NCI-H146 treated with DMSO at 0.1 percent for 48 hours (cell line): ENCODE measurements around the gene PLCXD3.

Source experiments
- DNase-seq: peaks from one replicate; lab custom pipeline; 2025; ENCODE audit not compliant: unreplicated experiment; lab: John Stamatoyannopoulos, UW

Gene PLCXD3

DNA sequence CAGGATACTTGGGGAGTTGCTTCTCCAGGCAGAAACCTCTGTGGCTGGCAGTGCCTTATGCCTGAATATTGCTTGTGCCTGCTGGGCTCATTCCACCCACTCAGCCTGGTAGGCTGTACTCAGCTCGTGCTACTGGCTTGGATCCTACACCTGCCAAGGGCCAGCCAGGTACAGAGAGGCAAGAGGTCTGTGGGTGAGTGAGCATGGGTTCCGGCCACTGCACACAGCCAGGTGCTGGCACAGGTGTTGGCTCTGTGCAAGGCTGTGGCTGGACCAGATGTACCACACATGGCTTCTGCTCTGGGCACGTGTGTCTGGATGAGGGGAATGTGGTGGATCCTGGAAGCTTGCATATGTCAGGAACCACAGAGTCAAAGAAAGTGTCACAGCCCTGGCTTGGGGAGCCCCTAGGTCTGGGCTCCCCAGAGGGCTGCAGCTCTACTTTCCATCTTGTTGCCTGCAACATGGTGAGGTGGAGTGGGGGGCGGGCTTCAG, 220.4 kb downstream of the PLCXD3 start:
- DNase-seq, result no peak

DNA sequence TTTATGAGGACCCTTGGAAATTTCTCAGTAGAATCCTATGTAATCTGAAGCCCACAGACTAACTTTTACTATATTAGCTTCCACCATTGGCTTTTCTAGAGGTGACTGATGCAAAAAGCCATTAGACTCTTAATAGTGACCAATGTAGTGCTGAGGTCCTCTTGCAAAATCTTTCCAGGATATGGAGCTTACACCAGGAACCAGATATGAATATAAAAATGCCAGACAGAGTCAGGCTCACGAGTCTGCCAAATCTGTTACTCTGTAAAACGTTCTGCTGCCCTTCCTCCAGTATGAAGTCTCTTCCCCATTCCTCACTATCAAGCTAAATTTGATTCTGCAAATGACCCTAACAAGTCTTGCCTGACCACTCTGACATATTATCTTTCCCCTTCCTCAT, 223.7 kb downstream of the PLCXD3 start:
- DNase-seq, result no peak

DNA sequence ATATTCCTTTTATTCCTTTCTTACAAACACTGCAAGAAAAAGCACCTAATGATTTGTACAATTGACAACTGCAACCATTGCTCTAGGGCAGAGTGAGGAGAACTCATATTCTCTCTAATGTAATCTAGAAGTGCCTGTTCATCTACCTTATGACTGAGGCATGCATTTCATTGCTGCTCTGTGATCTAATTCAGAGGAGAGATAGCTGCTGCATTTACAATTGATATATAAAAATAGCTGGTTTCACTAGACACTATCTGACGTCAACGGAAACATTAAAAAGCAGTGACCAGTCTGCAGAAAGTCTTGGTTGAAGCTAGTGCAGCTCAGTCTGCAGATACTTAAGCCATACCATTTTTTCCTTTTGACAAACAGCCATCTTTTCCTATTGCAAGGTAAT, 224.2 kb downstream of the PLCXD3 start:
- no peak for DNase-seq

DNA sequence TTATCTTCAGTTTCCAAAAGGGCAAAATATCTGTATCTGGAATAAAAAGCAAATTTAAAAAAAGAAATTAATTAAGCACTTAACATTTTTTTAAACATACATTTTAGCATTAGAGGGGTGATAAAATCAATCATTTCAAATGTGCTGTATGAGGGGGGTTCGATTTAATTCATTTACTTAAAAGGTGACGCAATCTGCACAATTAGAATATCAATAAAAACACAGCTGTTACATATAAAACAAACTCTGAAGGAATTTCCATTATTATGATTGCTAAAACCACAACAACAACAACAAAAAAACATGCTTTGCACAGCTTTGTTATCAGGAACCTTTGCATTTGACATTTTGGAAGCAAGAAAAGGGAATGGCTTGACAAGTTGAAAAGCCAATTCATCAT, 225.5 kb downstream of the PLCXD3 start:
- DNase-seq, result no peak

DNA sequence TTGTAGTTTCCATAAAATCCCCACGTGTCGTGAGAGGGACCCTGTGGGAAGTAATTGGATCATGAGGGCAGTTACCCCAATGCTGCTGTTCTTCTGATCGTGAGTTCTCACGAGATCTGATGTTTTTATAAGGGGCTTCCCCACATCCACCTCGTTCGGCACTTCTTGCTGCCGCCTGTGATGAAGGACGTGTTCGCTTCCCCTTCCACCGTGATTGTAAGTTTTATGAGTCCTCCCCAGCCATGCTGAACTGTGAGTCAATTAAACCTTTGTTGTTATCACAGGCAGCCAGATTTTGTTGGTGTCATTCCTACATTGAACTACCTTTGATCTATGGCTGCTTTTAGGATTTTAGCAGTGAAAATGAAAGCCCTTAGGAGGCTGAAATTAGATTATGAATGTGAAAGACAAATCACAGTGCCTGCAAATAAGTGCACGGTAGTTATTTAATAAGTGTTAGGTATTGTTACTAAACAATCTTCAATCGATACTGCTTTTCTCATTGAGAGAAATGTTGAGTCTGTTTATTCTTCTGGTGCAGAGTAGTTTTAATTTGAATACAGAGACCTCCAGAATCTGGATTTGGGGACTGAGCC, 229.1 kb downstream of the PLCXD3 start:
- DNase-seq, result no peak

DNA sequence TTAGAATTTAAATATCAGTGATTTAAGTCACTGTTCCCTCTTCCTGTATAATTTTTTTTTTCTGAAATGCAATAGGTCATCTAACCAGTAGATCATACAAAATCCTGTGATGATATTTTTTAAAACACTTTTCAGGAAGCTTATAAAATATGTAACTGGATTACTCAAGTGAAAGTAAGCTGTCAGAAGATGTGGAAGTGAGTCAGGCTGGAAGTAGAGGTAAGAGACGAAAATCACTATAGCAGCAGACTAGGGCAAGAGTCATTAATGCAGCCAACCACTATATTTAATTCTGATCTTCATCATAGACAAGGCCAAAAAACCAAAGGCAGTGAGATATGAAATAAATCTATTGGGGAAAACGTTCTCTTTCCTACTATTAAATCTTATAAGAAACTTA, 231.4 kb downstream of the PLCXD3 start:
- DNase-seq, result no peak

DNA sequence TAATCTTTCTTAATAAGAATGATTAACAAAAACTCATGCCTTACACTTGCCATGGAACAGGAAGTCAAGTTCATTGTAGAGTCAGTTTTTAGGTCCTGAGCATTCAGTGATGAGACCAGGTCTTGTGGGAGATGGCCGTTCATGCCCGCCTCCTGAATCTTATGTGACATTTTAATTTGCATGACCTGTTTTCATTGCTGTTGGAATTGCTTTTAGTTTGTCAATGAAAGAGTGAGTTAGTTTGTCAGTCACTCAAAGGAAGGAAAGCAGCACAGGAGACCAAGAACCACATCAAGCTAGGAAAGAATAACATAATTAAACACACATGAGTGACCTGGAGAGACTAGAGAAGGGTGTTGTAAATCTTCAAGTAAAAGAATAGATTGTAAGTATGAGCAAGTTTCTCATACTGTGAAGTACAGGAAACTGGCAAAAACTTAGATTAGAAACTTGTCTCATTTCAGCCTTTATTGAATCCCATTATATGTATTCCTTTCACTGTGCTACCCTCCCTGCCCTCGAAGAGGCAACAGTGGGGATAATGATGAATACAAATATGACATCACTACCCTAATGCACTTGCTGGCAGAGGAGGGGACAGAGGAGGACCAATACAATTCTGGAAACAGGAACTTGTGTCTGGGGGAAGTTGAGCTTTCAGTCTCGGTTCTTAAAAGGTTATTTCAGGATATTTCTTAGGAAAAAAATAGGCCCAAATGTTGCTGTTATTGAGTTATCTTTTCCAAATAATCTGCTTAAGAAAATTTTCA, 232.7 kb downstream of the PLCXD3 start:
- DNase-seq, result no peak

DNA sequence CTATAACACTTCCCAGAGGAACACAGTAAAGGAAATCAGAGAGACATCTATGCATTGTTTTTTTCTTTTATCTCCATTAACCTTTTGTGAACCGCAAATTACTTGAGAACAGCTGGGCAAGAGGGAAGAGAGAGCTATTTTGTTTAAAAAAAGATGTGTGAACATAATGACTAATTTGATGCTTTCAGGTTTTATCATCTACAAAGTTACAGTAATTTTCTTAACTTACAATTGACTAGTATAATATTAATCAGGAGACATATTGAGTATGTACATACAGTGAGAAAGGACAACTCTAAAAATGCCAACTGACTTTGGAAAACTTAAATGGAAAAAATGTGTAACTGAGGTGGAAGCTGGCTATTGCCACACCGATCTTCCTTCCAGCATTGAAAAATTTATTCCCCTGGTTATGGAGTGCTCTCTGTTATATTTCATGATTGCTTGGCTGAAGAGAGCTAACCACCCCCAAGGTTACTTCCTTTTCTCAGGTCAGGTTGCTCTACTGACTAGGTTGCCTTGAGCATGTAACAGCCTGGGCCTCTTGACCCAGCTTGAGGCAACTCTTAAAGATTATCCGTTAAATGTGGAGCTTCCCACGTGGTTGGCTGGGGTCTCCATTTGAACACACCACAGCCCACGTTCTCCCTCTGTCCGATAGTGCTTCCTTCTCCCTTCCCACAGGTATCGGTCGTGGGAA, 234.4 kb downstream of the PLCXD3 start:
- DNase-seq, result no peak

DNA sequence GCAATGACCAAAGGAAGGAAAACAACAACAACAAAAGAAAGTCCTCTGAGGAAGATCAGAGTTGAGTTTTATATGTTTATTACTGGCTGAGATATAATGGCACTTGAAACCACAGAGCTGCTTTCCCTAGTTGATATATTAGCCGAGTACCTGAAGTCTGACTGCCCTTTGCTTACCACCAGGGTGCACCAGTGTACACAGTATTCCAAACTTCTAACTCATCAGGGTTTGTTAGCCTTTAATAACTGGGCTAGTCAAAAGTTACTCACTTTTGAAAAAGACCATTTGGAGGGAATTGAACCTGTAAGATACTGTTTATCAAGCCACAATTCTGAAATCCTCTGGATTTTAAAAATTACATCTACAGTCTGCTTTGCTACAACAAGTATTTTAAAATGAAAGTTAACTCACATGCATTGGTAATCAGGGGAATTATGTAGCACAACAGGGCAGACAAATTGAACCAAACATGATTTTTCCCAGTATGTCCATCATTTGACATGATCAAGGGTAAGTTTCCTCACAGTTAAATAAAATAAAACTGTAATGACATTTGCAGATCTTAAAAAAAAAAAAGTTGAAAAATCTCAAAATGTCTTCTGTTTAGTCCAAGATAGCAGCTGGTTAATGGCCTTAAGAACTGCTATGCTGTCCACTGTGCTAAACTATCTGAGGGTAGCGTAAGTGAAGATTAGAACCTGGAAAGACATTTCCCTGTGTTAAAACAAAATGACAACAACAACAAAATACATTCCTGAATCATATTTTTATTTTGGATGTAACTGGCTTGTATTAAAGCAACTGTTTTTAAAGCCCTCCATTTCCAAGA, 239.8 kb downstream of the PLCXD3 start:
- DNase-seq, result peak; percentile 1

DNA sequence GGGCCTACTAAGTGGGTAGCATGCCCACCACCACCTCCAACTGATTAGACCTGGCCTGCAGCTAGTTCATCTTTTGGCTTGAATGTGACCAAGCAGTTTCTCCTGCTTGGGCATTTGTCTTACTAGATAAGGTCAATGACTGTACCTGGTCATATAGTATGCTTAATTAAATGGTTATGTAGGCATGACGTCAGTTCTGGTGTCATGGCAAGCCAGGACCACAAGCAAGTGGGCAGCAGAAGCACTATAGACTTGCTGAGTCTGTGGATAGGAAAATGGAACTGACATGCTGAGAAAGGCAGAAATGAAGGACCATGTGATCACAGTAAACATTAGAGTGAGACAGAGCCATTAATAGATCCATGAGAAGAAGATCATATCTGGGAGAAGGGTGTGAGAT, 241.5 kb downstream of the PLCXD3 start:
- no peak for DNase-seq

DNA sequence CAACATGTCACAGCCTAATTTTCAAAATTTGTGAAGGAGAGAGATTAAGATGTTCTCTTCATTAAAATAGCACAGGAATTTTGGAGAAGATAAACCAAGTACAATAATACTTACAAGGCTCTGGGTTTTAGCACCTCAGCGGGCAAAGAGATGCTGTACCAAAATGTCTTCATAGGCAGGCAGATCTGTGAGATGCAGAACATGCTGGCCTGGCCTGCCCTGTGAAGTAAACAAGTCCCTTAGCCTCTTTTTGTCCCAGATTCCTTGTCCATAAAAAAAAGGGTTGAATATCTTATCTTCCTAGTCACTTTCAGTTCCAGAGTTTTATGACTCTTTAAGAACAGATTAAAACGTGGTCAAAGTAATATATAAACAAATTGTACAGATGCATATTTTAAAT, 244.0 kb downstream of the PLCXD3 start:
- DNase-seq, result no peak

DNA sequence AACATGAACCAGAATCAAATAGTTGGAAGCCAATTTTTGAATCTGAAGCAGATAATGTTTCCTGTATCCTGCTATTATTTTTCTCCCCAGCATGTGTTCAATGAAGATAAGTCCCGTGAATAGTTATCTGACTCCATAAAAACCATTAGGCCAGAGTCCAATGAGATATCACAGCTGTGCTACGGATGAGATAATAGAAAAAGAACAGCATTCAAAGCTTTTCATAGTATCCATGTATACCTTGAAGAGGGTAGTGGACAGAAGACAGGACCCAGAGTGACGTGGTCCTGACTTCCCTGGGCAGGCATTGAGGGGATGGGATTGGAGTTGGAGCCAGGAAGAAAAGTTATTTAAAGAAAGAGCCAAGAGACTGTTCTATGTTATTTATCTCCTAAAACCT, 246.4 kb downstream of the PLCXD3 start:
- DNase-seq, result no peak

DNA sequence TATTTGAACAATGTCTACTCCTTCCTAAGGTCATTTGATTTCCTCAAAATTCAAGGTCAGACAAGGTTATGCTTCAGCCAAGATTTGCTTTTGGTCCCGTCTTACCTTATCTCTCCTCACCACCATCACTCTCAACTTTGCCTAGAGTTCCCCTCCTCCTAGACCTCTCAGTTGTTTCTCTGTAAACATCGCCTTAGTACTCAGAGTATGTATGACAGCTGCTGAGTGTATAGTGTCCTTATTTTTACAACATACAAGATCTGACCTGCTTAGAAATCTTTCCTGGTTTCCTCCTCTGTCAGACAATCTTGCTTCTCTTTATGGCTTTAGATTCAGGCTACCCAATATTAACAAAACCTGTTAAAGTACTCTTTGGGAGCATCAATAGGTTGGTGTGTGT, 247.1 kb downstream of the PLCXD3 start:
- DNase-seq, result no peak
